ENCODE data around the gene NLK.

The NLK gene

GRCh38 chr17:28131599-28131998 lies 89.1 kb downstream of the NLK start:
- no peak overlapping the region for H3K4me3 ChIP-seq (ENCODE audit: control insufficient read depth, low read depth, low read length)
- TF ChIP-seq CTCF (conservative IDR thresholded peaks at IDR 0.05; ENCODE audit: control insufficient read depth, insufficient read depth, low read depth, low read length) = no peak
- DNase-seq (ENCODE audit: low read depth) = no peak

GRCh38 chr17:28133562-28133970 lies 91.1 kb downstream of the NLK start:
- H3K4me3 ChIP-seq (ENCODE audit: control insufficient read depth, low read depth, low read length) = no peak overlapping the region
- no peak for TF ChIP-seq CTCF (conservative IDR thresholded peaks at IDR 0.05; ENCODE audit: control insufficient read depth, insufficient read depth, low read depth, low read length)
- DNase-seq (ENCODE audit: low read depth) = peak; percentile 57

GRCh38 chr17:28136923-28137322 lies 94.4 kb downstream of the NLK start:
- H3K4me3 ChIP-seq (ENCODE audit: control insufficient read depth, low read depth, low read length) = no peak overlapping the region
- DNase-seq (ENCODE audit: low read depth) = no peak
- no peak for TF ChIP-seq CTCF (conservative IDR thresholded peaks at IDR 0.05; ENCODE audit: control insufficient read depth, insufficient read depth, low read depth, low read length)

GRCh38 chr17:28139822-28140221 lies 97.3 kb downstream of the NLK start:
- DNase-seq (ENCODE audit: low read depth) = no peak
- TF ChIP-seq CTCF (conservative IDR thresholded peaks at IDR 0.05; ENCODE audit: control insufficient read depth, insufficient read depth, low read depth, low read length) = no peak
- no peak overlapping the region for H3K4me3 ChIP-seq (ENCODE audit: control insufficient read depth, low read depth, low read length)

GRCh38 chr17:28141313-28141712 lies 98.8 kb downstream of the NLK start:
- no peak overlapping the region for H3K4me3 ChIP-seq (ENCODE audit: control insufficient read depth, low read depth, low read length)
- TF ChIP-seq CTCF (conservative IDR thresholded peaks at IDR 0.05; ENCODE audit: control insufficient read depth, insufficient read depth, low read depth, low read length) = no peak
- DNase-seq (ENCODE audit: low read depth) = no peak

GRCh38 chr17:28141773-28142172 lies 99.3 kb downstream of the NLK start:
- H3K4me3 ChIP-seq (ENCODE audit: control insufficient read depth, low read depth, low read length) = no peak overlapping the region
- no peak for TF ChIP-seq CTCF (conservative IDR thresholded peaks at IDR 0.05; ENCODE audit: control insufficient read depth, insufficient read depth, low read depth, low read length)
- DNase-seq (ENCODE audit: low read depth) = no peak

- TF ChIP-seq CTCF (conservative IDR thresholded peaks at IDR 0.05; ENCODE audit: control insufficient read depth, insufficient read depth, low read depth, low read length) = no peak
These were observed 99.8 kb downstream of the NLK start for GRCh38 chr17:28142305-28142704.

More at GRCh38 chr17:28142305-28142704, 99.8 kb downstream of the NLK start:
- no peak overlapping the region for H3K4me3 ChIP-seq (ENCODE audit: control insufficient read depth, low read depth, low read length)
- DNase-seq (ENCODE audit: low read depth) = no peak

All from fibroblast of mammary gland (primary cell).